Measurements from ENCODE around the gene PCED1A.

GRCh38 chr20:2794866-2795447 is 45.5 kb downstream of the PCED1A start:
- TF ChIP-seq CTCF (IDR thresholded peaks at IDR 0.05; ENCODE audit: low read depth, low read length, poor library complexity, severe bottlenecking): no peak
- no peak for TF ChIP-seq EZH2phosphoT487 (IDR thresholded peaks at IDR 0.05; ENCODE audit: borderline replicate concordance, low read length)

Measured in DOHH2 (cell line).